GM18907 (cell line): ENCODE measurements around the gene RMDN2.

ENCODE experiments used
- ATAC-seq: cut with Tn5 transposase; IDR thresholded peaks from one replicate; pipeline ENCODE4 v1.9.1; 2021; ENCODE audit warnings: mild to moderate bottlenecking, moderate library complexity; ENCODE audit not compliant: unreplicated experiment

RMDN2 gene

GRCh38 chr2:37897511-37897910 is 27.6 kb upstream of the RMDN2 start:
- no peak for ATAC-seq

- ATAC-seq = no peak
These were observed 26.6 kb upstream of the RMDN2 start for GRCh38 chr2:37898448-37898847.

- no peak for ATAC-seq
These were observed 22.1 kb upstream of the RMDN2 start for GRCh38 chr2:37902991-37903390.

GRCh38 chr2:37904425-37904824 is 20.7 kb upstream of the RMDN2 start:
- ATAC-seq = no peak

- ATAC-seq = no peak
These were observed 20.1 kb upstream of the RMDN2 start for GRCh38 chr2:37904993-37905392.

- no peak for ATAC-seq
These were observed 19.0 kb upstream of the RMDN2 start for GRCh38 chr2:37906131-37906530.

- ATAC-seq = no peak
These were observed 17.4 kb upstream of the RMDN2 start for GRCh38 chr2:37907501-37908225.

GRCh38 chr2:37911296-37911873 is 13.7 kb upstream of the RMDN2 start:
- ATAC-seq = no peak

GRCh38 chr2:37912056-37912455 is 13.0 kb upstream of the RMDN2 start:
- no peak for ATAC-seq

GRCh38 chr2:37912616-37913015 is 12.5 kb upstream of the RMDN2 start:
- ATAC-seq = no peak

- ATAC-seq = no peak
These were observed 10.7 kb upstream of the RMDN2 start for GRCh38 chr2:37914340-37914739.

GRCh38 chr2:37915773-37916172 is 9.3 kb upstream of the RMDN2 start:
- ATAC-seq = no peak

GRCh38 chr2:37916512-37917082 is 8.5 kb upstream of the RMDN2 start:
- no peak for ATAC-seq

GRCh38 chr2:37917281-37918228 is 7.5 kb upstream of the RMDN2 start:
- ATAC-seq = no peak

- no peak for ATAC-seq
These were observed 6.3 kb upstream of the RMDN2 start for GRCh38 chr2:37918742-37919186.

- ATAC-seq = no peak
These were observed 5.5 kb upstream of the RMDN2 start for GRCh38 chr2:37919631-37920032.

- no peak for ATAC-seq
These were observed 4.5 kb upstream of the RMDN2 start for GRCh38 chr2:37920570-37920969.

- ATAC-seq = no peak
These were observed 3.3 kb upstream of the RMDN2 start for GRCh38 chr2:37921781-37922180.

- no peak for ATAC-seq
These were observed 1.6 kb upstream of the RMDN2 start for GRCh38 chr2:37923308-37924055.

GRCh38 chr2:37926635-37927034 is 1.5 kb downstream of the RMDN2 start:
- no peak for ATAC-seq

GRCh38 chr2:37928377-37928776 is 3.3 kb downstream of the RMDN2 start:
- ATAC-seq = no peak
